ENCODE data around the gene KLHL35.
"Not testable (repeated sequence)": the region's sequence is repeated elsewhere in the genome, so short reads cannot be mapped to it uniquely, and the experiment has no call there.

KLHL35 gene

GRCh38 chr11:75388386-75389275 lies 44.4 kb downstream of the KLHL35 start:
- DNase-seq (ENCODE audit: low read depth) = peak; percentile 71

GRCh38 chr11:75387736-75388294 lies 45.2 kb downstream of the KLHL35 start:
- no peak for DNase-seq (ENCODE audit: low read depth)

DNA sequence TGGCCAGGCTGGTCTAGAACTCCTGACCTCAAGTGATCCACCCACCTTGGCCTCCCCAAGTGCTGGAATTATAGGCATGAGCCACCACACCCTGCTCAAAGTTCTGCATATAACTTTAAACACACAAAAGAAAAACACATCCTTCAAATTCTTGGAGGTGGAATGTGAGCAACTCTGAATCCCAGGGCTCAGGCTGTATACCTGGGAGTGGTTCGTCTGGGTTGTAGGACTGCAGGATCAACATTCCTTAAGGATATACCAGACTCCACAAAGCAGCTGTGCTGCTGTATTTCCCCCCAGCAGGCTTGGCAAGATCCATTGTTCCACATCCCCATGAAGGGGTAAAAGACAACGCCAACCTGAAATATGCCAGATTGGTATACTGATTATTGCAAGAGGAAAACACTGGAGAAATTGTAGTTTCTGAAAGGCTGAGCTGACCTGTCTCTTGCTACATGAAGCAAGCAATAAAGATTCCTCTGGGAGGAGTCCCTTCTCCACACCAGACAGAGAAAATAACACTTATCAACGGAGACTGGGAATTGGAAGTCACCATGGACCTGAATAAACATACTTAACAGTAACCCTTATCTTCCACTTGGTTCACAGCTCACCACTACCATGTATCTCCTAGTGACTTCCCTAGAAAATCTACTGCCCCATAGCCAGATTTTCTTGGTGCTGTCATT lies 45.9 kb downstream of the KLHL35 start:
- DNase-seq (ENCODE audit: low read depth) = no peak

DNA sequence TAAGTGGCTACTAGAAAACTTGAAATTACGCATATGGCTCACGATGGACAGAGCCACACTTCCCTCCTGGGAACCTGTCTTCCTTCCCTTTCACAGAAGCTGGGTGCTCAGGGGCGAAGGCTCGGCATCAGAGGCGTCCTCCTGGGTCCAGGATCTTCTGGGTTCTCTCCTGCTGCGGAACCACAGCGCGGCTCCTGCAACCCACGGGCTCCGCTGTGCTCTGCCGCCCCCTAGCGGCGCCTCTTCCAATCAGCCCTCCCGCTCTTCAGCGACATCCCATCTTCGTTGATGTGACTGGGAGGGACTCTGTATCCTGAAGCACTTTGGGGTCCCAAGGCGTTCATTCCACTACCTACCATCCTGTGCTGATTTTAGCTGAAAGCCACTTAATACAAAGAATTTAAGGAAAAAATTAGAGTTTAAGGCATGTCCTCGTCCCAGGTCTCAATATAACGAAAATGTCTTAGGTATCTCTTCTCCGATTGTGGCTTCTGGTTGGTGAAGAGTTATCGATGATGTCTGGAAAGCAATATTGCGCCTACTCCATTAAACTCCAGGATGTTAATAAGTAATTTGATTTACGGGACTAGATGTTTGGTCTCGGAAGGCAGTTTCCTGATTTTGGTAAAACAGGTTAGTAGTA lies 48.4 kb downstream of the KLHL35 start:
- peak; percentile 39 for DNase-seq (ENCODE audit: low read depth)

DNA sequence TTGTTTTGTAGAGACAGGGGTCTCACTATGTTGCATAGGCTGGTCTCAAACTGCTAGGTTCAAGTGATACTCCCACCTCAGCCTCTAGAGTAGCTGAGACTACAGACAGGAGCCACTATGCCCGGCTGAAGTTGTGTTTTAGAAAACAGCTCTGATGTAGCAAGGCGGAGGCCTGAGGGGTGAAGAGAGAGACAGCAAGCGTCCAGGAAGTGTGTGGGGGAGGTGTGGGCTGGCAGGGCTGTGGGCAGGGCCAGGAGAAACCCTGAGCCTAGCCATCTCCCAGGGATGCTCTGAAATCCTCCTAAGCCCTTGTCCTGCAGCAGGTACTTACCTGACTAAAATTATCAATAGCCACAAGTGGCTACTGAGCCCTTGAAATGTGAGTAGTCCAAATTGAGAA lies 49.8 kb downstream of the KLHL35 start:
- DNase-seq (ENCODE audit: low read depth) = no peak

DNA sequence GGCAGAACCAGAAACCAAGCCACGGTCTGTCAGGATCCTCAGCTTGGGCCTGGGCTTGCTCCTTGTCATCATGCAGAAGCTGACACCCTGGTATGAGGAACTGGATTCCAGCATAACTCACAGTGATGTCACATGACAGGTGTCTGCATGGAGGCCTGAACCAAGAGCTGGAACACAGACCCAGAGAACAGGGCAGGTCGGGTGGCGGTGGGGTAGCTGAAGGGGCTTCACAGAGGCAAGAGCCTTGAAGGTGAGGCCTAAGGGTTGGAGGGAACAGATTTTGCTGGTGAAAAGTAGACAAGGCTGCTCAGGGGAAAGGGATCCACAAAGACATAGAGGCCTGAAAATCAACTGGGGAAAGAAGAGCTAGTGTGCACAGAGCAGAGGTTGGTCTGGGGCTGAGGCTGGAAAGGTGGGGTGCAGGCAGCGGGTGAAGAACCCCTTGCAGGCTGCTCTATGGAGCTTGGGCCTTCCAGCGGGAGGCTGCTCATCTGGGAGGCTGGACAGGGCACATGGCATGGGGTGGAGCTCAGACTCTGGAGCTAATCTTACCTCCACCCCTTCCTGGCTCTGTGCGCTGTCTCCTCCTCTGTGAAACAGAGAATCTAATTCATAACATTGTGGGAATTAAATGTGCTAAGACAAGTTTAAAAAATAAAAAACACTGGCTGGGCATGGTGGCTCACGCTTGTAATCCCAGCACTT lies 52.1 kb downstream of the KLHL35 start:
- no peak for DNase-seq (ENCODE audit: low read depth)

- DNase-seq (ENCODE audit: low read depth) = no peak
Measured at GRCh38 chr11:75380245-75380644, 52.8 kb downstream of the KLHL35 start.

- not testable (repeated sequence) for DNase-seq (ENCODE audit: low read depth)
Measured at GRCh38 chr11:75378776-75379175, 54.2 kb downstream of the KLHL35 start.

GRCh38 chr11:75376175-75376574 lies 56.8 kb downstream of the KLHL35 start:
- no peak for DNase-seq (ENCODE audit: low read depth)

DNA sequence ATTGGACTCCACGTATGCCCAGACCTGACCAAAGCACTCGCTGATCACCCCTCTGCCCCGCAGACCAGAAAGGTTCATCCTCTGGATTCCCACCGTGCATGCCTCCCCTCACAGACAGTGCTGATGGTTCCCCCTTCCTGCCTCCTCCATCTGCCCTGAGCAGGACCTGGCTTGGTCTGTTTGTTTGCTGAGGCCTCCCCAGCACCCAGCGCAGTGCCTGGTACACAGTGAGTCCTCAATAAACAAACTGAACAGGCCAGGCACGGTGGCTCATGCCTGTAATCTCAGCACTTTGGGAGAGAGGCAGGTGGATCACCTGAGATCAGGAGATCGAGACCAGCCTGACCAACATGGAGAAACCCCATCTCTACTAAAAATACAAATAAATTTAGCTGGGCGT lies 57.4 kb downstream of the KLHL35 start:
- no peak for DNase-seq (ENCODE audit: low read depth)

- DNase-seq (ENCODE audit: low read depth) = no peak
Measured at GRCh38 chr11:75374646-75375045, 58.4 kb downstream of the KLHL35 start.

DNA sequence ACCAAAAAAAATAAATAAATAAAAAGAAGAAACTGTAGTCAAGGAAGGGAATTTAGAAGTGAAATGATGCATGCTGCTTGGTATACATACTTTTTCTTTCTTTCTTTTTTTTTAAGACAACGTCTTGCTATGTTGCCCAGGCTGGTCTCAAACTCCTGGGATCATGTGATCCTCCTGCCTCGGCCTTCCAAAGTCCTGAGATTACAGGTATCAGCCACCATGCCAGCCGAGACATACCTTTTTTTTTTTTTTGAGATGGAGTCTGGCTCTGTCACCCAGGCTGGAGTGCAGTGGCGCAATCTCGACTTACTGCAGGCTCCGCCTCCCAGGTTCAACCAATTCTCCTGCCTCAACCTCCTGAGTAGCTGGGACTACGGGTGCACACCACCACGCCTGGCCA lies 59.8 kb downstream of the KLHL35 start:
- no peak for DNase-seq (ENCODE audit: low read depth)

All from stromal cell of bone marrow (primary cell).